Esophagus muscularis mucosa (tissue), 4 donors: ENCODE measurements around the gene GNB5. TPM values are rescaled to one million over a fixed set of nuclear protein-coding genes. Genes with fewer than 3 reads are reported as not detected.

Experiments
- DNase-seq: peaks from one replicate; pipeline ENCODE4 v3.0.0-alpha.2; 2017; ENCODE audit errors: extremely low spot score
- H3K27ac ChIP-seq, 4 donors: fragments of 200-600 bp; sonication (generic); replicated peaks in 1 of 4; 1 replicate in 3 of 4; 2 replicates in 1 of 4; pipeline ENCODE4 v1.5.1; 2016 to 2019; ENCODE audit warnings: mild to moderate bottlenecking in 1 of 4
- H3K27me3 ChIP-seq, 4 donors: fragments of 200-600 bp; sonication (generic); one replicate each; pipeline versions ENCODE4 v1.5.1 to v1.6.0; 2016 to 2019
- H3K36me3 ChIP-seq, 4 donors: fragments of 200-600 bp; sonication (generic); one replicate each; pipeline ENCODE4 v1.5.1; 2016 to 2019
- H3K4me1 ChIP-seq, 4 donors: fragments of 200-600 bp; sonication (generic); one replicate each; pipeline ENCODE4 v1.5.1; 2016 to 2019
- H3K4me3 ChIP-seq, 4 donors: fragments of 200-600 bp; sonication (generic); 1 replicate in 2 of 4; 2 replicates in 2 of 4; pipeline ENCODE4 v1.5.1; 2016 to 2019; ENCODE audit warnings: mild to moderate bottlenecking in 4 of 4, moderate library complexity in 1 of 4
- H3K9me3 ChIP-seq, 4 donors: fragments of 200-600 bp; sonication (generic); 1 replicate in 3 of 4; 2 replicates in 1 of 4; pipeline ENCODE4 v1.5.1; 2016 to 2019
- CTCF ChIP-seq, 3 experiments: fragments of 200-600 bp in 2 of 3; fragments of 450-650 bp in 1 of 3; sonication (generic) in 2 of 3; IDR thresholded peaks; one replicate each; pipeline ENCODE4 v1.5.1; 2017 to 2019; ENCODE audit warnings: antibody characterized with exemption in 3 of 3, mild to moderate bottlenecking in 2 of 3, moderate library complexity in 1 of 3
- EP300 ChIP-seq: sonication (generic); formaldehyde crosslinking; IDR thresholded peaks from one replicate; pipeline ENCODE4 v1.6.1; 2017; ENCODE audit warnings: antibody characterized with exemption
- POLR2A ChIP-seq: fragments of 450-650 bp; IDR thresholded peaks from one replicate; pipeline ENCODE4 v1.6.1; 2017; ENCODE audit warnings: antibody characterized with exemption, moderate library complexity, mild to moderate bottlenecking, low read depth
- POLR2AphosphoS5 ChIP-seq, 2 donors: sonication (generic); formaldehyde crosslinking; IDR thresholded peaks; one replicate each; pipeline ENCODE4 v1.6.1; 2017; ENCODE audit warnings: antibody characterized with exemption in 2 of 2
- WGBS: methylation state at CpG from one replicate; pipeline ENCODE4 v1.1.5; 2018; 5-methylcytosine and 5-hydroxymethylcytosine counted together
- intact Hi-C: fragments of 100-400 bp; cut with DNase I; formaldehyde crosslinking; loops from one replicate; pipeline ENCODE4 v1.15.1; 2023
- total RNA-seq, 4 donors: library from RNA; depleted of rRNA; stranded (reverse); fragments of >200 nt; gene quantifications; one replicate each; pipeline versions ENCODE4 v1.1.0 to v1.2.1, GENCODE V29; 2016

Gene GNB5
- total RNA-seq, 4 donors from 2014 or later, result 26.7 to 50.1 (median 36.2) TPM

- no peak overlapping the region for H3K27ac ChIP-seq
- no peaks in the 10 kb centered on the region for H3K4me1 ChIP-seq
- no peaks in the 10 kb centered on the region for H3K9me3 ChIP-seq
- DNase-seq, result no peak
- intact Hi-C loops, result no loop called here
- H3K36me3 ChIP-seq, result peaks cover 0 to 28% (median 6%) of the 10 kb centered on the region in 4 donors
- no peak overlapping the region for H3K4me3 ChIP-seq
- TF ChIP-seq POLR2A (no peak), EP300 (no peak), CTCF (IDR thresholded peaks at IDR 0.05) (no peak), POLR2AphosphoS5 (IDR thresholded peaks at IDR 0.05) (no peak)
- H3K27me3 ChIP-seq, result no peaks in the 10 kb centered on the region
- 90% methylated on average over 2 of the region's 2 CpGs for WGBS
Measured at GRCh38 chr15:52121896-52122295, 69.3 kb downstream of the GNB5 start.

- intact Hi-C loops, result no loop called here
- 97% methylated on average over 5 of the region's 5 CpGs for WGBS
Measured at GRCh38 chr15:52121006-52121405, 70.2 kb downstream of the GNB5 start.

GRCh38 chr15:52120488-52120887 is 70.7 kb downstream of the GNB5 start:
- no peaks in the 10 kb centered on the region for H3K27me3 ChIP-seq
- no peak overlapping the region for H3K4me3 ChIP-seq
- intact Hi-C loops, result no loop called here
- H3K36me3 ChIP-seq, result peaks cover 0 to 22% (median 4%) of the 10 kb centered on the region in 4 donors
- TF ChIP-seq EP300 (no peak), POLR2A (no peak), POLR2AphosphoS5 (IDR thresholded peaks at IDR 0.05) (no peak), CTCF (IDR thresholded peaks at IDR 0.05) (no peak)
- H3K4me1 ChIP-seq, result no peaks in the 10 kb centered on the region
- no peaks in the 10 kb centered on the region for H3K9me3 ChIP-seq
- DNase-seq, result no peak
- WGBS, result 85% methylated on average over 2 of the region's 2 CpGs
- H3K27ac ChIP-seq, result no peak overlapping the region

More at GRCh38 chr15:52121006-52121405, 70.2 kb downstream of the GNB5 start:
- no peak overlapping the region for H3K27ac ChIP-seq
- H3K4me3 ChIP-seq, result no peak overlapping the region
- no peak for DNase-seq
- peaks cover 0 to 27% (median 6%) of the 10 kb centered on the region in 4 donors for H3K36me3 ChIP-seq
- TF ChIP-seq POLR2AphosphoS5 (IDR thresholded peaks at IDR 0.05) (no peak), POLR2A (no peak), CTCF (IDR thresholded peaks at IDR 0.05) (no peak), EP300 (no peak)
- no peaks in the 10 kb centered on the region for H3K9me3 ChIP-seq
- H3K4me1 ChIP-seq, result no peaks in the 10 kb centered on the region
- no peaks in the 10 kb centered on the region for H3K27me3 ChIP-seq

GRCh38 chr15:52118969-52119749 is 72.0 kb downstream of the GNB5 start:
- no peak for TF ChIP-seq POLR2A
- TF ChIP-seq POLR2AphosphoS5 (IDR thresholded peaks at IDR 0.05), result no peak
- no peak for TF ChIP-seq CTCF (IDR thresholded peaks at IDR 0.05)
- TF ChIP-seq EP300, result no peak
- intact Hi-C loops, result no loop called here
- no peak overlapping the region for H3K4me3 ChIP-seq
- no peaks in the 10 kb centered on the region for H3K4me1 ChIP-seq
- WGBS, result 67% methylated on average over 3 of the region's 3 CpGs
- DNase-seq, result no peak
- H3K27me3 ChIP-seq, result no peaks in the 10 kb centered on the region
- no peak overlapping the region for H3K27ac ChIP-seq
- H3K36me3 ChIP-seq, result peaks cover 0 to 10% (median 0%) of the 10 kb centered on the region in 4 donors
- no peaks in the 10 kb centered on the region for H3K9me3 ChIP-seq
